SH-SY5Y (cell line): ENCODE data around the gene FGFRL1.

Source experiments
- GATA2 ChIP-seq: IDR thresholded peaks from 2 replicates; pipeline ENCODE4 v1.6.1; 2011; ENCODE audit warnings: mild to moderate bottlenecking, low read depth, low read length
- GATA3 ChIP-seq: IDR thresholded peaks from 2 replicates; pipeline ENCODE4 v1.6.1; 2011; ENCODE audit warnings: low read depth, mild to moderate bottlenecking, low read length, moderate library complexity

DNA sequence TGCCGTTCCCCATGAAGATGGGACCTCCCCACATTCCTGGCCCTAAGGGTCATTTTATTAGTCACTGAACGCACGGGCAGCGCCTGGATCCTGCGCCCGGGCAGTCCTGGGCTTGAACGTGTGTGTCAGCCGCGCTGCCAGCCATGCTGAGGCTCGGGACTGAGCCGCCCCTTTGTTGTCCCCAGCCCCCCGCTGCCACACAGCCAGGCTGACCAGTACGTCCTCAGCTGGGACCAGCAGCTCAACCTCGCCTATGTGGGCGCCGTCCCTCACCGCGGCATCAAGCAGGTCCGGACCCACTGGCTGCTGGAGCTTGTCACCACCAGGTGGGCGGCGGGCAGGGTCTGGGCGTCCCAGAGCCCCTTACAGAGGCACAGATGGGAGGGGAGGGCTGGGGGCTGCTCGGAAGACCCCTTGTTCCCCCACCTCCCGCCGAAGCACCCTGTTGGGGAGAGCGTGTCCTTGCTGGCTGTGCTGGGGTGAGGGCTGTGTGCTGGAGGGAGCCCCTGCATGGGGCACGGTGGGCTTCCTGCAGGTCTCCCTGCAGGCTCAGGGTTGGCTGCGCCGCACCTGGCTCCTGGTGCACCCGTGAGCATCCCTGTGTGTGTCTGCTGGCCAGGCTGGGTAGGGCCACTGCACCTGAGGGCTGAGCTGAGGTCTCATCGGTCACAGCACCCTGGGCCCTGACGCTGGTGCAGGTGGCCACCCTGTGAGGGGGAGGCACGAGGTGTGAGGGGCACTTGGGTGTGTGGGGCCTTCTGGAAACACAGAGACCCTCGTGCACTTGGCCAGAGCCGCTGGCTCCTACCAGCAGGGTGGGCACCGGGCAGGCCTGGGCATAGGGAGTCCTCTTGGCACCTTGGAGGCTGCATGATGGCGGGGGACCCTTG is 23.6 kb upstream of the FGFRL1 start:
- no peak for TF ChIP-seq GATA2
- no peak for TF ChIP-seq GATA3
